Heart left ventricle (tissue), 16 donors: ENCODE measurements around the gene MATN1. TPM values are rescaled to one million over a fixed set of nuclear protein-coding genes. Genes with fewer than 3 reads are reported as not detected.

Source experiments
- ATAC-seq, 4 donors: fragments of 200-7000 bp; cut with Tn5 transposase; one replicate each; pipeline ENCODE4 v1.9.1; 2020 to 2022; ENCODE audit warnings: moderate library complexity in 4 of 4, mild to moderate bottlenecking in 3 of 4, moderate number of reproducible peaks in 1 of 4
- DNase-seq, 5 donors: peaks; one replicate each; pipeline ENCODE4 v3.0.0-alpha.2; 2020
- H3K27ac ChIP-seq, 12 donors: fragments of 200-600 bp; sonication (generic) in 4 of 12; one replicate each; pipeline versions ENCODE4 v1.5.0 to v1.8.0; 2016 to 2022; ENCODE audit warnings: mild to moderate bottlenecking in 2 of 12
- H3K27me3 ChIP-seq, 9 donors: fragments of 200-600 bp; sonication (generic) in 2 of 9; one replicate each; pipeline versions ENCODE4 v1.5.1 to v1.8.0; 2016 to 2022; ENCODE audit warnings: mild to moderate bottlenecking in 3 of 9
- H3K36me3 ChIP-seq, 9 donors: fragments of 200-600 bp; sonication (generic) in 2 of 9; one replicate each; pipeline versions ENCODE4 v1.5.0 to v1.8.0; 2018 to 2022; ENCODE audit warnings: mild to moderate bottlenecking in 2 of 9
- H3K4me1 ChIP-seq, 12 donors: fragments of 200-600 bp; sonication (generic) in 4 of 12; one replicate each; pipeline versions ENCODE4 v1.5.0 to v1.8.0; 2016 to 2022; ENCODE audit warnings: mild to moderate bottlenecking in 3 of 12
- H3K4me3 ChIP-seq, 12 donors: fragments of 200-600 bp; sonication (generic) in 4 of 12; one replicate each; pipeline versions ENCODE4 v1.5.0 to v1.8.0; 2017 to 2022; ENCODE audit warnings: mild to moderate bottlenecking in 9 of 12, moderate library complexity in 4 of 12
- H3K9me3 ChIP-seq, 12 donors: fragments of 200-600 bp; sonication (generic) in 4 of 12; one replicate each; pipeline versions ENCODE4 v1.5.0 to v1.8.0; 2016 to 2022; ENCODE audit warnings: mild to moderate bottlenecking in 1 of 12
- POLR2A ChIP-seq, 2 donors: fragments of 450-650 bp; IDR thresholded peaks; one replicate each; pipeline ENCODE4 v1.6.1; 2017; ENCODE audit warnings: antibody characterized with exemption in 2 of 2, mild to moderate bottlenecking in 2 of 2, moderate library complexity in 2 of 2
- WGBS, 4 donors: extraction: QIAGEN DNeasy Blood & Tissue Kit in 2 of 4; methylation state at CpG; one replicate each; pipeline versions ENCODE4 v1.1.5 to v1.1.7; 2013 to 2018; 5-methylcytosine and 5-hydroxymethylcytosine counted together
- intact Hi-C, 10 donors: fragments of 100-400 bp; cut with DNase I; formaldehyde crosslinking; loops; one replicate each; pipeline versions ENCODE4 v1.11.1 to v1.14.2; 2022
- polyA plus RNA-seq, 2 donors: library from polyadenylated mRNA; stranded (reverse); fragments of 200-250 nt; gene quantifications; one replicate each; pipeline ENCODE4 v1.2.3, GENCODE V29; 2013
- total RNA-seq, 9 donors: library from RNA; depleted of rRNA in 2 of 9; stranded (reverse); fragments of >200 nt in 2 of 9; fragmentation: NEBNext Ultra II Directional in 3 of 9; extraction: Animal tissue kit (Norgen Biotek cat#: 25700) in 3 of 9; gene quantifications; one replicate each; pipeline versions ENCODE4 v1.1.0 to v1.2.4, GENCODE V29; 2016 to 2023
- TF ChIP-seq, protein P1 (sequence below), 12 donors: fragments of 200-600 bp; sonication (generic) in 4 of 12; IDR thresholded peaks; one replicate each; pipeline versions ENCODE4 v1.5.0 to v1.8.0; 2018 to 2022; ENCODE audit warnings: antibody characterized with exemption in 12 of 12, mild to moderate bottlenecking in 5 of 12
- donor health status: ischemic (EF 13 %, LVEDD 7.1; RV severe dilation, severe dysfunction).
- donor health status: healthy with polysubstance abuse.
- donor health status: DM: no; HTN: yes; CAD: no.
- donor health status: DM: no; HTN: no; CAD: no.
- donor health status: ischemic (EF 25% LVEDD 6.9; RV normal size, moderate dysfunction).
- donor health status: ischemic (EF 25% LVEDD 5.7; RV mildly dilated, moderate dysfunction).
- donor health status: healthy.
- donor health status: DM: yes; HTN: yes; CAD: no.
- donor health status: ischemic (EF 35%, LVEDD 5.7; RV mildly dilated, moderate dysfunction).
- donor health status: nonischemic (EF 11% LVEDD 7.7; RV severe dilation, severe dysfunction).
- donor health status: DM: yes; HTN: yes; CAD: no.
- donor health status: PGD.
- donor health status: ischemic (EF 29% LVEDD 5.4; RV normal size, mild dysfunction).
- donor health status: nonischemic (EF 23%, LVEDD 6.1; RV moderate dilation, normal function).

MATN1 gene
- total and polyA plus RNA-seq, 11 donors: 0.67 TPM; not detected in 10

- intact Hi-C loops: no loop called here
Measured at GRCh38 chr1:30678209-30678608, 45.2 kb downstream of the MATN1 start.

GRCh38 chr1:30677471-30677870, 45.9 kb downstream of the MATN1 start:
- peaks cover 0 to 35% (median 0%) of the 10 kb centered on the region in 9 donors for H3K27me3 ChIP-seq
- peaks cover 0 to 27% (median 4%) of the 10 kb centered on the region in 12 donors for H3K9me3 ChIP-seq
- H3K4me1 ChIP-seq: peaks cover 0 to 4% (median 0%) of the 10 kb centered on the region in 12 donors
- 72 to 93% (median 83%) methylated on average over 2 of the region's 2 CpGs for WGBS, 4 donors
- intact Hi-C loops: no loop called here
- H3K4me3 ChIP-seq: no peak overlapping the region
- DNase-seq: peak in 1 of 5 donors; percentile 28
- no peaks in the 10 kb centered on the region for H3K36me3 ChIP-seq
- no peak for ATAC-seq
- TF ChIP-seq, protein P1, sequence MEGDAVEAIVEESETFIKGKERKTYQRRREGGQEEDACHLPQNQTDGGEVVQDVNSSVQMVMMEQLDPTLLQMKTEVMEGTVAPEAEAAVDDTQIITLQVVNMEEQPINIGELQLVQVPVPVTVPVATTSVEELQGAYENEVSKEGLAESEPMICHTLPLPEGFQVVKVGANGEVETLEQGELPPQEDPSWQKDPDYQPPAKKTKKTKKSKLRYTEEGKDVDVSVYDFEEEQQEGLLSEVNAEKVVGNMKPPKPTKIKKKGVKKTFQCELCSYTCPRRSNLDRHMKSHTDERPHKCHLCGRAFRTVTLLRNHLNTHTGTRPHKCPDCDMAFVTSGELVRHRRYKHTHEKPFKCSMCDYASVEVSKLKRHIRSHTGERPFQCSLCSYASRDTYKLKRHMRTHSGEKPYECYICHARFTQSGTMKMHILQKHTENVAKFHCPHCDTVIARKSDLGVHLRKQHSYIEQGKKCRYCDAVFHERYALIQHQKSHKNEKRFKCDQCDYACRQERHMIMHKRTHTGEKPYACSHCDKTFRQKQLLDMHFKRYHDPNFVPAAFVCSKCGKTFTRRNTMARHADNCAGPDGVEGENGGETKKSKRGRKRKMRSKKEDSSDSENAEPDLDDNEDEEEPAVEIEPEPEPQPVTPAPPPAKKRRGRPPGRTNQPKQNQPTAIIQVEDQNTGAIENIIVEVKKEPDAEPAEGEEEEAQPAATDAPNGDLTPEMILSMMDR (IDR thresholded peaks at IDR 0.05): no peak
- TF ChIP-seq POLR2A (IDR thresholded peaks at IDR 0.05): no peak
- no peak overlapping the region for H3K27ac ChIP-seq

More at GRCh38 chr1:30678209-30678608, 45.2 kb downstream of the MATN1 start:
- Histone ChIP-seq H3K9me3 (peaks cover 0 to 22% (median 3%) of the 10 kb centered on the region in 12 donors), H3K27me3 (peaks cover 0 to 42% (median 0%) of the 10 kb centered on the region in 9 donors), H3K4me1 (peaks cover 0 to 7% (median 0%) of the 10 kb centered on the region in 12 donors), H3K4me3 (no peak overlapping the region), H3K27ac (no peak overlapping the region), H3K36me3 (no peaks in the 10 kb centered on the region)
- ATAC-seq (no peak), DNase-seq (no peak)
- WGBS, 4 donors: 52 to 84% (median 65%) methylated on average over 3 of the region's 3 CpGs
- TF ChIP-seq, protein P1 (IDR thresholded peaks at IDR 0.05): no peak

GRCh38 chr1:30675761-30676160, 47.6 kb downstream of the MATN1 start:
- peaks cover 0 to 25% (median 0%) of the 10 kb centered on the region in 9 donors for H3K27me3 ChIP-seq
- intact Hi-C loops: no loop called here
- TF ChIP-seq, protein P1 (IDR thresholded peaks at IDR 0.05): no peak
- no peak for TF ChIP-seq POLR2A (IDR thresholded peaks at IDR 0.05)
- DNase-seq (no peak), ATAC-seq (no peak)
- no peaks in the 10 kb centered on the region for H3K36me3 ChIP-seq
- 73 to 83% (median 78%) methylated on average over 2 of the region's 2 CpGs for WGBS, 4 donors
- H3K27ac ChIP-seq: peak overlapping the region in 1 of 12 donors; percentile 51
- no peaks in the 10 kb centered on the region for H3K4me1 ChIP-seq
- H3K4me3 ChIP-seq: no peak overlapping the region
- H3K9me3 ChIP-seq: peaks cover 0 to 27% (median 4%) of the 10 kb centered on the region in 12 donors

DNA sequence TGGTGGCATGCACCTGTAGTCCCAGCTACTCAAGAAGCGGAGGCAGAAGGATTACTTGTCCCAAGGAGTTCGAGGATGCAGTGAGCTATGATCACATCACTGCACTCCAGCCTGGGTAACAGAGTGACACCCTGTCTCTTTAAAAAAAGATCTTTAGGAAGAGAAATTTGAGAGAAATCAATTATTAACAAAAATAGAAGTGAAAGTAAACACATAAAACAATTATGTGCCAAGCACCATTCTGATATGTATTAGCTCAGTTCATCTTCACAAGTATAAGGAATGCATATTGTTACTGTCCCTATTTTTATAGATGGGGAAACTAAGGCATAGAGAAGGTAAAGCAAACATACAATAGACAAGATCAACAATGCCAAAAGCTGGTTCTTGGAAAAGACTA, 48.1 kb downstream of the MATN1 start:
- H3K36me3 ChIP-seq: no peaks in the 10 kb centered on the region
- 85 to 92% (median 89%) methylated on average over 2 of the region's 2 CpGs for WGBS, 4 donors
- TF ChIP-seq, protein P1 (IDR thresholded peaks at IDR 0.05): no peak
- TF ChIP-seq POLR2A (IDR thresholded peaks at IDR 0.05): no peak
- H3K27ac ChIP-seq: peak overlapping the region in 1 of 12 donors; percentile 51
- H3K4me1 ChIP-seq: no peaks in the 10 kb centered on the region
- no peak for ATAC-seq
- intact Hi-C loops: no loop called here
- H3K27me3 ChIP-seq: peaks cover 0 to 25% (median 0%) of the 10 kb centered on the region in 9 donors
- H3K9me3 ChIP-seq: peaks cover 0 to 27% (median 4%) of the 10 kb centered on the region in 12 donors
- DNase-seq: no peak
- H3K4me3 ChIP-seq: no peak overlapping the region
